Mammary epithelial cell (primary cell): ENCODE measurements around the gene KIF1C.

Source experiments
- EZH2 ChIP-seq: IDR thresholded peaks from 2 replicates; pipeline ENCODE4 v1.6.1; 2012; ENCODE audit warnings: low read length, inconsistent platforms, borderline replicate concordance
- TF ChIP-seq, protein P1 (sequence below), 2 donors: IDR thresholded peaks in 1 of 2; conservative IDR thresholded peaks in 1 of 2; 2 replicates each; pipeline ENCODE4 v1.5.1; 2011 to 2012; ENCODE audit warnings: inconsistent platforms in 2 of 2, low read length in 2 of 2, mild to moderate bottlenecking in 2 of 2, control low read depth in 1 of 2, low read depth in 1 of 2; ENCODE audit not compliant: insufficient read depth in 1 of 2; ENCODE audit errors: extremely low read depth in 1 of 2

DNA sequence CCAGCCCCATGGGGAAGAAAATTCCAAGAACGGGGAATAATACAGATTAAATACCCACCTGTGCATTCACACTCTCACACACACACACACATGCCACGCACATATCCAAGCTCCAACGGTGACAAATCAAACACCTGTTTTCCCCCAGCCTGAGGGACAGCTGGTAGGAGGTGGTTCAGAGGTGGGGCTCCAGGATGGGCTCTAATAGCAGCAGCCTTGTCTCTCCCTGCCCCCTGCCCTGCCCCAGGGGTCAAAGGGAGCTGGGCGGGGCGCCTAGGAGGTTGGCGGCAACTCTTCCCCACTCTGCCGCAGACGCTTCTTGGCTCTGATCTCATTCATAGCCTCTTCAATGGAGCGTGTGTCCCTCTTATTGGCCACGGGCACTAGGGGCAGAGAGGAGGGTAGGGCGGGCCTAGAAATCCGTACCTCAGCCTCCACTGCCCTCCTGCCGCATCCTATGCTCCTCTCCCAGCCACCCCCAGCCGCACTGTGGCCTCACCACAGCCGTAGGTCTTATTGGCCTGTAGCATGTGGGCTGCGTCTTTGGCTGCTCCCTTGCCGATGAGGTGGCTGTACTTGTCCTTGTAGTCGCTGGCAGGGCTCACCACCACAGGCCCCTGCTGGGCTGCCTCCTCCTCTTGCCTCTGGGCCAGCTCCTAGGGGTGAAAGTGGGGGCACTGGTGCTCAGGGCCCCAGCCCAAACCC lies 38.3 kb upstream of the KIF1C start:
- TF ChIP-seq, protein P1, sequence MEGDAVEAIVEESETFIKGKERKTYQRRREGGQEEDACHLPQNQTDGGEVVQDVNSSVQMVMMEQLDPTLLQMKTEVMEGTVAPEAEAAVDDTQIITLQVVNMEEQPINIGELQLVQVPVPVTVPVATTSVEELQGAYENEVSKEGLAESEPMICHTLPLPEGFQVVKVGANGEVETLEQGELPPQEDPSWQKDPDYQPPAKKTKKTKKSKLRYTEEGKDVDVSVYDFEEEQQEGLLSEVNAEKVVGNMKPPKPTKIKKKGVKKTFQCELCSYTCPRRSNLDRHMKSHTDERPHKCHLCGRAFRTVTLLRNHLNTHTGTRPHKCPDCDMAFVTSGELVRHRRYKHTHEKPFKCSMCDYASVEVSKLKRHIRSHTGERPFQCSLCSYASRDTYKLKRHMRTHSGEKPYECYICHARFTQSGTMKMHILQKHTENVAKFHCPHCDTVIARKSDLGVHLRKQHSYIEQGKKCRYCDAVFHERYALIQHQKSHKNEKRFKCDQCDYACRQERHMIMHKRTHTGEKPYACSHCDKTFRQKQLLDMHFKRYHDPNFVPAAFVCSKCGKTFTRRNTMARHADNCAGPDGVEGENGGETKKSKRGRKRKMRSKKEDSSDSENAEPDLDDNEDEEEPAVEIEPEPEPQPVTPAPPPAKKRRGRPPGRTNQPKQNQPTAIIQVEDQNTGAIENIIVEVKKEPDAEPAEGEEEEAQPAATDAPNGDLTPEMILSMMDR (conservative IDR thresholded peaks at IDR 0.05 in 1 of 2, IDR thresholded peaks at IDR 0.05 in 1 of 2; ENCODE audit: extremely low read depth in 1 of 2, insufficient read depth in 1 of 2, low read depth in 1 of 2, low read length in 2 of 2): no peak
- no peak for TF ChIP-seq EZH2
